Smooth muscle cell (in vitro differentiated cells): ENCODE data around the gene GPR143. TPM values are rescaled to one million over a fixed set of nuclear protein-coding genes. Genes with fewer than 3 reads are reported as not detected.

Experiments used
- DNase-seq: peaks from one replicate; lab custom pipeline; 2025; ENCODE audit not compliant: unreplicated experiment; lab: John Stamatoyannopoulos, UW
- H2AFZ ChIP-seq: fragments of 200-600 bp; sonication (generic); 2 replicates; pipeline ENCODE4 v1.6.0; 2016; ENCODE audit warnings: antibody characterized with exemption, low read depth, mild to moderate bottlenecking
- H3F3A ChIP-seq: fragments of 200-600 bp; sonication (generic); 2 replicates; pipeline ENCODE4 v1.6.0; 2017; ENCODE audit warnings: antibody characterized with exemption, low read depth
- H3K27ac ChIP-seq: fragments of 200-600 bp; sonication (generic); 2 replicates; pipeline ENCODE4 v1.5.1; 2016; ENCODE audit warnings: low read depth, mild to moderate bottlenecking
- H3K27me3 ChIP-seq: fragments of 200-600 bp; sonication (generic); 2 replicates; pipeline ENCODE4 v1.6.1; 2016; ENCODE audit warnings: low read depth, mild to moderate bottlenecking
- H3K36me3 ChIP-seq: fragments of 200-600 bp; sonication (generic); 2 replicates; pipeline ENCODE4 v1.5.1; 2016; ENCODE audit warnings: low read depth
- H3K4me1 ChIP-seq: fragments of 200-600 bp; sonication (generic); 2 replicates; pipeline ENCODE4 v1.5.1; 2016; ENCODE audit warnings: low read depth
- H3K4me2 ChIP-seq: fragments of 200-600 bp; sonication (generic); 2 replicates; pipeline ENCODE4 v1.6.0; 2016; ENCODE audit warnings: mild to moderate bottlenecking
- H3K4me3 ChIP-seq: fragments of 200-600 bp; sonication (generic); 2 replicates; pipeline ENCODE4 v1.5.1; 2016; ENCODE audit warnings: mild to moderate bottlenecking
- H3K79me2 ChIP-seq: fragments of 200-600 bp; sonication (generic); 2 replicates; pipeline ENCODE4 v1.6.0; 2016; ENCODE audit warnings: low read depth, mild to moderate bottlenecking
- H3K9ac ChIP-seq: fragments of 200-600 bp; sonication (generic); 2 replicates; pipeline ENCODE4 v1.6.0; 2016; ENCODE audit warnings: low read depth
- H3K9me3 ChIP-seq: fragments of 200-600 bp; sonication (generic); replicated peaks from 2 replicates; pipeline ENCODE4 v1.5.1; 2016; ENCODE audit warnings: low read depth
- H4K20me1 ChIP-seq: fragments of 200-600 bp; sonication (generic); 2 replicates; pipeline ENCODE4 v1.6.0; 2016; ENCODE audit warnings: low read depth
- WGBS: methylation state at CpG from one replicate; pipeline ENCODE4 v1.1.7; 2016; ENCODE audit warnings: low lambda C conversion rate; 5-methylcytosine and 5-hydroxymethylcytosine counted together
- polyA plus RNA-seq: library from polyadenylated mRNA; unstranded; fragments of >200 nt; fragmentation: Nextera tagmentation; extraction: Ambion mirVana; gene quantifications from 2 replicates; pipeline ENCODE4 v1.2.1, GENCODE V29; 2016
- total RNA-seq: library from RNA; depleted of rRNA; stranded (reverse); fragments of >200 nt; gene quantifications from 2 replicates; pipeline ENCODE4 v1.2.3, GENCODE V29; 2014
- TF ChIP-seq, protein P1 (sequence below): fragments of 200-600 bp; sonication (generic); IDR thresholded peaks from 2 replicates; pipeline ENCODE4 v1.5.1; 2017; ENCODE audit warnings: borderline replicate concordance, mild to moderate bottlenecking, antibody characterized with exemption; ENCODE audit not compliant: insufficient read depth, poor library complexity, severe bottlenecking

The GPR143 gene
- total and polyA plus RNA-seq, 2 experiments from 2014 or later = 0.72 to 1.4 TPM

DNA sequence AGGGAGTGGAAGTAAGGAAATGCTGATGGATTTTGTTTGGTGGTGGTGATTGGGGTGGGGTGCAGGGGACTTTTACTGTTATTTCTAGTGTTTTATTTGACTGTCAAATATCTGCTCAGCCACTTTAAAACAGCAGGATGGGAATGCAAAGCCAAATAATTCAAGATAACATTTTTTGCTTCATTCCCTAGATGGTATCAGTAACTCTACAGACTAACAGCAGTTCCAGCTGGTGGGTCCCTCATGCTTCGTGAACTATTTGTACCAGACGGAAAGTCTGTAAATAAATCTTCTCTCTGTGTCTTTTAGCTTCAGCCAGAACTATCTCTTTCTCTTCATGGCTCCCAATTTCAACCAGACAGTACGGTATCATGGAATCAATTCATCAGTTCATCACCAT, 27.5 kb downstream of the GPR143 start:
- Histone ChIP-seq H3K9ac (no peak overlapping the region), H3K36me3 (no peaks in the 10 kb centered on the region), H3K9me3 (no peaks in the 10 kb centered on the region), H3K4me1 (no peaks in the 10 kb centered on the region), H4K20me1 (no peaks in the 10 kb centered on the region), H2AFZ (no peak overlapping the region), H3K27me3 (no peaks in the 10 kb centered on the region), H3K4me3 (no peak overlapping the region), H3K79me2 (no peaks in the 10 kb centered on the region), H3K4me2 (no peak overlapping the region), H3K27ac (no peak overlapping the region), H3F3A (no peaks in the 10 kb centered on the region)
- no peak for DNase-seq
- TF ChIP-seq, protein P1, sequence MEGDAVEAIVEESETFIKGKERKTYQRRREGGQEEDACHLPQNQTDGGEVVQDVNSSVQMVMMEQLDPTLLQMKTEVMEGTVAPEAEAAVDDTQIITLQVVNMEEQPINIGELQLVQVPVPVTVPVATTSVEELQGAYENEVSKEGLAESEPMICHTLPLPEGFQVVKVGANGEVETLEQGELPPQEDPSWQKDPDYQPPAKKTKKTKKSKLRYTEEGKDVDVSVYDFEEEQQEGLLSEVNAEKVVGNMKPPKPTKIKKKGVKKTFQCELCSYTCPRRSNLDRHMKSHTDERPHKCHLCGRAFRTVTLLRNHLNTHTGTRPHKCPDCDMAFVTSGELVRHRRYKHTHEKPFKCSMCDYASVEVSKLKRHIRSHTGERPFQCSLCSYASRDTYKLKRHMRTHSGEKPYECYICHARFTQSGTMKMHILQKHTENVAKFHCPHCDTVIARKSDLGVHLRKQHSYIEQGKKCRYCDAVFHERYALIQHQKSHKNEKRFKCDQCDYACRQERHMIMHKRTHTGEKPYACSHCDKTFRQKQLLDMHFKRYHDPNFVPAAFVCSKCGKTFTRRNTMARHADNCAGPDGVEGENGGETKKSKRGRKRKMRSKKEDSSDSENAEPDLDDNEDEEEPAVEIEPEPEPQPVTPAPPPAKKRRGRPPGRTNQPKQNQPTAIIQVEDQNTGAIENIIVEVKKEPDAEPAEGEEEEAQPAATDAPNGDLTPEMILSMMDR = no peak
- 38% methylated on average over 3 of the region's 3 CpGs for WGBS

DNA sequence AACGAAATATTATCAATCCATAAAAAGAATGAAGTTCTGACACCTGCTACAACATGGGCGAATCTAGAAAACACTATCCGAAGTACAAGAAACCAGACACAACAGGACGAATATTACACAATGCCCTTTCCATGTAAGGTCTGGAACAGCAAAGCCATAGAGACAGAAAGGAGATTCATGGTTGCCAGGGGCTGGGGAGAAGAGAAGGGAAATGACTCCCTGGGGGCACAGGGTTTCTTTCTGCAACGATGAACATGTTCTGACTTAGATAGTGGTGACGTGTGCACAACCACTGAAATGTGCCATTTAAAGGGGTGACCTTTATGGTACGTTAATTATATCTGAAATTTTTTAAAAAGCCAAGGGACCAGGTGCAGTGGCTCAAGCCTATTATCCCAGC, 28.3 kb downstream of the GPR143 start:
- no peaks in the 10 kb centered on the region for H3K27me3 ChIP-seq
- no peaks in the 10 kb centered on the region for H3K36me3 ChIP-seq
- TF ChIP-seq, protein P1 = no peak
- H3K4me3 ChIP-seq = no peak overlapping the region
- H2AFZ ChIP-seq = no peak overlapping the region
- no peak overlapping the region for H3K27ac ChIP-seq
- H3K9ac ChIP-seq = no peak overlapping the region
- no peaks in the 10 kb centered on the region for H3F3A ChIP-seq
- H3K9me3 ChIP-seq = no peaks in the 10 kb centered on the region
- no peaks in the 10 kb centered on the region for H4K20me1 ChIP-seq
- no peaks in the 10 kb centered on the region for H3K4me1 ChIP-seq
- WGBS = 69% methylated on average over 7 of the region's 7 CpGs
- H3K79me2 ChIP-seq = no peaks in the 10 kb centered on the region
- H3K4me2 ChIP-seq = no peak overlapping the region
- no peak for DNase-seq

DNA sequence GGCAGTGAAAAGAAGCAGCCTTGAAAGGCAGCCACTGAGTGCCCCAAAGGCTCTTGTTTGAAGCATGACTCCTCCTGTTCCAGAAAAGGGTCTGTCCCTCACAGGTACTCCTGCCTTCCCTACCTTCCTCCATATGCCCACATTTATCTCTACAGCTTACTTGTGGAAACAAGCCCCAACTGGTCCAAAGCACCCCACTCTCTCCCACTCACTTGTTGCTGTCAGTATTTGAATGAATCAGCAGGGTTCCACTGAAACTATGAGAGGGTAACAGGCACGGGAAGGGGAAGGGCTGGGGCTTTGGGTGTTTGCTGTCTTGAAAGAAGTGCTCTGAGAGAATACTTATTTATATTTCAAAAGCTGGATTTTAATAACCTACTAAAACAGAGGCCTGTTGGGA, 34.9 kb downstream of the GPR143 start:
- Histone ChIP-seq H3K4me2 (no peak overlapping the region), H3K9ac (no peak overlapping the region), H4K20me1 (no peaks in the 10 kb centered on the region), H3K4me3 (no peak overlapping the region), H3K27ac (no peak overlapping the region), H3K79me2 (no peaks in the 10 kb centered on the region), H3K27me3 (no peaks in the 10 kb centered on the region), H3K36me3 (no peaks in the 10 kb centered on the region), H2AFZ (no peak overlapping the region), H3F3A (no peaks in the 10 kb centered on the region), H3K4me1 (no peaks in the 10 kb centered on the region), H3K9me3 (no peaks in the 10 kb centered on the region)
- TF ChIP-seq, protein P1 = no peak
- no peak for DNase-seq
- 58% methylated on average over 1 of the region's 1 CpG for WGBS

DNA sequence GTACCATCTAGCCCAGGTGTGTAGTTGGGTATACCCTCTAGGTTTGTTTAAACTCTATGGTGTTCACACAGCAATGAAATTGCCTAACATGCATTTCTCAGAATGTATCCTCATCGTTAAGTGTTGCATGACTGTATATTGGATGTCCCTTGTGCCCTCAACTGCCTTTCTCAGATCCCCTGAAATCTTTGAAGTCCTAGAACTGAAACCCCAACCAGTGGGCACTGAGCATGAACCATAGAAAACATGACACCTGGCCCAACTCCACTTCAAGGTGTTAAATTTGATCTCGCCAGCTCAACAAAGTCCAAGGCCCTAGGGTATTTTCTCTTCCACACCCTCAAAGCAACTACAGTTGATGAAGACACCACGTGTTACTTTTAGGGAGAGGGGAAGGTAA, 35.6 kb downstream of the GPR143 start:
- Histone ChIP-seq H3K79me2 (no peaks in the 10 kb centered on the region), H3K9me3 (no peaks in the 10 kb centered on the region), H3K4me3 (no peak overlapping the region), H3K36me3 (no peaks in the 10 kb centered on the region), H3K27me3 (no peaks in the 10 kb centered on the region), H2AFZ (no peak overlapping the region), H3K9ac (no peak overlapping the region), H3K4me2 (no peak overlapping the region), H3F3A (no peaks in the 10 kb centered on the region), H3K4me1 (no peaks in the 10 kb centered on the region), H4K20me1 (no peaks in the 10 kb centered on the region), H3K27ac (no peak overlapping the region)
- no peak for DNase-seq
- TF ChIP-seq, protein P1 = no peak
- WGBS = 78% methylated on average over 3 of the region's 3 CpGs
